Erythroblast (primary cell): ENCODE data around the gene TGFBR2.

Source experiments
- GATA1 ChIP-seq: IDR thresholded peaks from 2 replicates; pipeline ENCODE4 v1.6.1; 2011; ENCODE audit warnings: low read depth, mild to moderate bottlenecking, control low read depth, low read length, moderate library complexity
- POLR2A ChIP-seq: IDR thresholded peaks from 2 replicates; pipeline ENCODE4 v1.6.1; 2011; ENCODE audit warnings: mild to moderate bottlenecking, low read length

- TF ChIP-seq POLR2A (no peak), GATA1 (no peak)
These were observed 2.2 kb downstream of the TGFBR2 start for GRCh38 chr3:30608598-30608947.
